ENCODE measurements around the gene CASP7.
"Not testable (repeated sequence)": the region's sequence is repeated elsewhere in the genome, so short reads cannot be mapped to it uniquely, and the experiment has no call there.

CASP7 gene

DNA sequence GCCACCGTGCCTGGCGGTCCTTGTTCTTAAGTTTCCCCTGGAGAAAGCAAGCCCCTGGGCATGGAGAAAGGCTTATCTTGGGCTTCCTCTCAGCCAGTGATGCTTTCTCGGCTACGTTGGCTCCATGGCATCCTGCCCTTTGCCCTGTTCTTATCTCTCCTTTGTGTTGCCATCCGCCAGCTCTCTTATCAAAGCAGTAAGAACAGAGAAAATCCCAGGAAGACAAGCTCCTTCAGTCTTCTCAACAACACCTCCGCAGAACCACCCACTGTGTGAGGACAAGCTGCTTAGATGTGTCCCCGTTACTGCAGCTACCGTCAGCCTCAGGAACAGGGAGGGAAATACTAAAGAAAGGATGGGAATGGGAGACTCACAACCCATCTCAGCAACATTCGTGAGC is 75.1 kb downstream of the CASP7 start:
- no peak for DNase-seq

DNA sequence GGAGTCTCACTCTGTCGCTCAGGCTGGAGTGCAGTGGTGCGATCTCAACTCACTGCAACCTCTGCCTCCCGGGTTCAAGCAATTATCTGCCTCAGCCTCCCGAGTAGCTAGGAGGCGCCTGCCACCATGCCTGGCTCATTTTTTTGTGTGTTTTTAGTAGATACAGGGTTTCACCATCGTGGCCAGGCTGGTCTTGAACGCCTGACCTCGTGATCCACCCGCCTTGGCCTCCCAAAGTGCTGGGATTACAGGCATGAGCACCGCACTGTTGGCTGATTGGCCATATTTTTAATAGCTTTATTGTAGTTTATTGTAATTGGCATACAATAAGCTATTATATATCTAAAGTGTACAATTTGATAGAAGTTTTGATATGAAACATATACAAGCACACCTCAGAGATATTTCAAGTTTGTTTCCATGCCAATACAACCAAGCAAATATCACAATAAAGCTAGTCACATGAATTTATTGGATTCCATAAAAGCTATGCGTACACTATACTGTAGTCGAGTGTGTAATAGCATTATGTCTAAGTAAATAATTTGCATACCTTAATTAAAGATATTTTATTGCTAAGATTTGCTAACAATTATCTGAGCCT is 77.3 kb downstream of the CASP7 start:
- DNase-seq = no peak

DNA sequence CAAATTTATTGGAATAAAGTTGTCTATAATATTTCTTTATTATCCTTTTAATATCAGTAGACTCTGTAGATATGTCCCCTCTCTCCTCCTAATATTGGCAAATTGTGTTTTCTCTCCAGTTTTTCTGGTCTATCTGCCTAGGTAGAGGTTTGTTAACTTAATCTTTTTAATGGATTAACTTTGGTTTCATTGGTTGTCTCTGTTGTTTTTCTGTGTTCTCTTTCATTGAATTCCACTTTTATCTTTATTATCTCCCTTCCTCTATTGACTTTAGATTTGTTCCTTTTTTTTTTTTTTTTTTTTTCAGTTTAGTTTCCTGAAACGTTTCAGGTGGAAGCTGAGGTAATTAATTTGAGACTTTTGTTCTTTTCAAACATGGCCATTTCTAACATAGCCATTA is 82.4 kb downstream of the CASP7 start:
- no peak for DNase-seq

DNA sequence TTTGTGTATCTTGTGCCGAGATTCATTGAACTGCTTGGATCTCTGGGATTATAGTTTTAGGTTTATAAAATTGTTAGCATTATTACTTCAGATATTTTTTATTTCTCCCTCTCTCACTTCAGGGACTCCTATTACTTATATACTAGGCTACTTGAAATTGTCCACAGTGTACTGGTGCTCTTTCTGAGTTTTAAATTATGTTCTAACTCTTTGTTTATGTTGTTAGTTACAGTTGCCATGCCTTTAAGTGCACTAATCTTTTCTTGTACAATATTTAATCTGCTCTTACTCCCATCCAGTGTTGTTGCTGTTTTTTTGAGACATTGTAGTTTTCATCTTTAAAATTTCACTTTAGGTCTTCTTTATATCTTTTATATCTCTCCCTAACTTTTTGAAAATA is 84.9 kb downstream of the CASP7 start:
- DNase-seq = no peak

DNA sequence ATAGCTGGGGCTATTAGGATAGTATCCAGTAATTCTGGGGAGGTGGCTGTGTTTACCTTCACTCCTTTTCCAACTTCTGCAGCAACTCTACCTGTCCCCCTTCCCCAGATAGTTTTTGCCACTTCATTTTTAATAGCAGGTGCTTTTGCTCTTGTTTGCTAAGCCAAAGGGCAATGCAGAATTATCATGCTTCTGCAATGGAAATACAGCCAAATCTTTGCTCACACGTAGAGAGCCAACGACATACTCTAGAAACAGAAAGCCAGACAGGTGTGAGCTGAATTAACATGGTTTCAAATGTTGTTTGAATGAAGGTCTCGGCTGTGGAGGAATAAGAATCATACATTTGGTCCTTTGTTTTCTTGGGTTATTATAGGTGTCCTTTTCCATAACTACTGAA is 86.2 kb downstream of the CASP7 start:
- no peak for DNase-seq

DNA sequence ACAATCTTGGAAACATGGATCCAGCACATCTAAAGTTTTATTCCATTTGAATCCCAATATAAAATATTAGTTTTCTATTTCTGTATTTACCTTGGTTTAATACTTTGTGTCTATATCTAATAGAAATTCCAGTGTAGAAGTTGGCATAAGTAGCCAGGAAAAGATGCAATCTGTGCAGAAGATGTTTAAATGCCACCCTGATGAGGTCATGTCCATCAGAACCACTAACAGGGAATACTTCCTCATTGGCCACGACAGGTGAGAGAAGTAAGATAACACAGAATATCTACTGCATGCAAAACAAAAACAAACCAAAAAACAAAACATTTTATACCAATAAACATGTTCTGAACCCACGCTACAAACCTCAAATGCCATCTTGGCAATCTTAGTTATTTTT is 87.5 kb downstream of the CASP7 start:
- no peak for DNase-seq

DNA sequence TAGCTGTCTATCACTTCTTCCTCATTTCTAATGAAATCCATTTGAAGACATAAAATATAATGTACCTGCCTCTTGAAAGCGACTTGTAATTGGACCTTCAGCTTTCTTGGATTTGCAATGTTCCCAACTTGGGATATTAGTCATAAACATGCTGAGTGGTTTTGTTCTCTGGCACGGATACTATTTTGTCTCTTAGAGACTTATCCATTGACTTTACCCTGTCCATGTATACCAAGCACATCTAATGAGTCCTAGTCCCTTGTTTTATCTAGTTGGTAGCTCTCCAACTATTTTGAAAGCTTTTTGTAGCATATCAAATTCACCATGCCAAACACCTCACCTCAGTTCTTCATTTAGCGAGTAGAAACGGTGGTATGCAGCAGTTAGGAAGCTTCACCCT is 90.6 kb downstream of the CASP7 start:
- DNase-seq = no peak

DNA sequence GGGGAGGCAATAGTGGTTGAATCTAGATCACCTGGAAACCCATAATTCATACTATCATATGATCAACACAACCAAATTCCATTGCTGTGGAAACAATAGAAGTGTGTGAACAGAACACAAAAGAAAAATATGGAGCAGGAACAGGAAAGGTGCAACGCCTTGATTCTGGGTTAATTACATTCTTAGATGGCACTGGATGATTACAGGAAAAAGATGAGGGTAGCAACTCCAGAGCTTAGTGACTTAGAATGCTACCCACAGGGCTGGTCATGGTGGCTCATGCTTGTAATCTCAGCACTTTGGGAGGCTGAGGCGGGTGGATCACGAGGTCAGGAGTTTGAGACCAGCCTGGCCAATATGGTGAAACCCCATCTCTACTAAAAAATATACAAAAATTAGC is 91.4 kb downstream of the CASP7 start:
- DNase-seq = not testable (repeated sequence)

DNA sequence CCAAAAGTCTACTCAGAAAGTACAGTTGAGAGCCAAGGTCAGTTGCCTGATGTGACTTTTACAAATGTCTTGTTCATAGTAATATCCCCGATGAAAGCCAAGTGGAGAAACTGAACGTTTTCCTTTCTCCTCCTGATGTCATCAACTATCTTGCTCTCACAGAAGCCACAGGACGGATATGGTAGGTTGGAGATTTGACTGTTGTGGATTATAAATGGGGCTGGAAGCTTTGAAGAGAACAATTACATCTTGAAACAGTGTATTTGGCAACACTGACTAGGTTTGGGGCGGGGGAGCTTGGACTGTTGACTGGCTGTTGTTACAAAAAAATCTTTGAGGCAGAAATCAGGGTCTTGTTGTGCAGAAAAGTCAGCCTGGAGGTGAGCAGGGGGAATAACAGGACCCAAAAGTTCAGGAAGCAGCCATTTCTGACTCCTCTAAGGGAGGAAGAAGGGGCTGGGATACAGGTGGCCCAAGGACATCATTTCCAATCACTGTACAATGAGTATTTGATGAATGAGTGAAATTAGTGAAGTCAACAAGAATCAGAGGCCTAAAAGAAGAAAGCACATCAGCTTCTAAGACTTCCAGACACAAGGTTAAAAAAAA is 96.1 kb downstream of the CASP7 start:
- DNase-seq = no peak

DNA sequence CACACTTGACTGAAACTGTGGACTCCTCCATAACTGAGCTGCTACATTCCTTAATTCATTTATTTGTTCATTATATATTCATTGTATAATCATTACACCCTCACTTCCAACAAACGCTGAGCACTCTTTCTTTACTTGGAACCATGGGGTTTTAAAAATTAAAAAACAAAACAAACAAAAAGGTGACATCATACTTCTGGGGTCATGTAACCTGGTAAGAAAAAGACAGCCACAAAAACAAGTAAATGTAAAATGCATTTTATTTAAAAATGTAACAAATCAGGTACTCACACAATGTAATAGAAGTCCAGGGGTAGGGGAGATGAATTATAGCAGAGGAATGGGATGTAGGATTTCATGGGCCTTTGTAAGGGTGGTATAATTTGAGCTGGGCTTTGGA is 96.8 kb downstream of the CASP7 start:
- no peak for DNase-seq

Data from CD4-positive, alpha-beta T cell treated with Interleukin-15 for 1 hour (primary cell).